ENCODE results near the gene EPN1. TPM values are rescaled to one million over a fixed set of nuclear protein-coding genes. Genes with fewer than 3 reads are reported as not detected.
A peak's percentile ranks its signal among the peaks of the same experiment; 100 is the strongest.

Gene EPN1
- total and polyA plus RNA-seq, 4 donors: 18.6 to 117 (median 77.8) TPM

DNA sequence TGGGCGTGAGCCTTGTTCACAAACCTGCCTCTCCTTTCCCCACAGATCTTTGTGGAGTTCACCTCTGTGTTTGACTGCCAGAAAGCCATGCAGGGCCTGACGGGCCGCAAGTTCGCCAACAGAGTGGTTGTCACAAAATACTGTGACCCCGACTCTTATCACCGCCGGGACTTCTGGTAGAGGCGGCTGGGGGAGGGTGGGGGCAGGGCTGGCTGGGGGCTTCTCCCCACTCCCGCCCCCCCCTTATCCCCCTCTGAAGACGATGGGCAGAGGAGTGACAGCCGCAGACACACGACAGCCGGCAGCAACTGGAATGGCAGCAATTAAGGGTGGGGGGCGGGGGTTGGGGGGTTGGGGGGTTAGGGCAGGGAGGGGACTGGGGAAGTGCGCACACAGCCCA is 1.1 kb upstream of the EPN1 start (continued):
- TF ChIP-seq HNF4G (IDR thresholded peaks at IDR 0.05): no peak

DNA sequence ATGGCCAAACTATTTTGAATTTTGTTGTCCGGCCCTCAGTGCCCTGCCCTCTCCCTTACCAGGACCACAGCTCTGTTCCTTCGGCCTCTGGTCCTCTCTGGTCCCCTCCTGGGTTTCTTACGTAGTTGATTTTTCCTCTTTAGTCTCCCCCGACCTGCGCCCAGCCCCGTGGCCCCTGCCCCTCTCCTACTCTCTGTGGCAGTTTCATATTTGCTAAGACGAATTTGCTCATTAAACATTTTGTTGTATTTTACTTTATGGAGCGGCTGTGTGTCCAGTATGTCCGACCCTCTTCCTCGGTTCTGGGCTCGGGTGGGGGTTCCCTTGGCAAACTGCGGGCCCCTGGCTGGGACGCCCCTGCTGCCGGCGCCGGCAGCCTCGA is 576 bp upstream of the EPN1 start:
- H3K4me3 ChIP-seq (ENCODE audit: low read depth in 1 of 3, low read length in 3 of 3): peak overlapping the region in 2 of 3 donors; percentile 6 to 95
- no peaks in the 10 kb centered on the region for H3K9me3 ChIP-seq (ENCODE audit: control insufficient read depth in 4 of 4, low read length in 3 of 4)
- DNase-seq (ENCODE audit: low spot score): no peak
- H3K36me3 ChIP-seq (ENCODE audit: control insufficient read depth in 4 of 4, insufficient read depth in 3 of 4, low read depth in 1 of 4, low read length in 3 of 4): peaks cover 7 to 32% (median 16%) of the 10 kb centered on the region in 4 donors
- no peak overlapping the region for H3K9ac ChIP-seq (ENCODE audit: low read depth in 1 of 2, low read length in 2 of 2)
- 24% methylated on average over 17 of the region's 17 CpGs for WGBS
- H3K27ac ChIP-seq (ENCODE audit: low read depth in 1 of 2, low read length in 2 of 2): peak overlapping the region; percentile 80 to 89
- peaks cover 7 to 62% (median 50%) of the 10 kb centered on the region in 4 donors for H3K4me1 ChIP-seq (ENCODE audit: control insufficient read depth in 4 of 4, insufficient read depth in 4 of 4, low read length in 3 of 4)
- no peak for TF ChIP-seq FOXA2 (IDR thresholded peaks at IDR 0.05)
- no peak for TF ChIP-seq NR2F2 (IDR thresholded peaks at IDR 0.05)
- TF ChIP-seq TAF1 (conservative IDR thresholded peaks at IDR 0.05): no peak
- no peak for TF ChIP-seq HNF4G (IDR thresholded peaks at IDR 0.05)
- no peak for TF ChIP-seq JUND (IDR thresholded peaks at IDR 0.05)
- TF ChIP-seq, protein P1, sequence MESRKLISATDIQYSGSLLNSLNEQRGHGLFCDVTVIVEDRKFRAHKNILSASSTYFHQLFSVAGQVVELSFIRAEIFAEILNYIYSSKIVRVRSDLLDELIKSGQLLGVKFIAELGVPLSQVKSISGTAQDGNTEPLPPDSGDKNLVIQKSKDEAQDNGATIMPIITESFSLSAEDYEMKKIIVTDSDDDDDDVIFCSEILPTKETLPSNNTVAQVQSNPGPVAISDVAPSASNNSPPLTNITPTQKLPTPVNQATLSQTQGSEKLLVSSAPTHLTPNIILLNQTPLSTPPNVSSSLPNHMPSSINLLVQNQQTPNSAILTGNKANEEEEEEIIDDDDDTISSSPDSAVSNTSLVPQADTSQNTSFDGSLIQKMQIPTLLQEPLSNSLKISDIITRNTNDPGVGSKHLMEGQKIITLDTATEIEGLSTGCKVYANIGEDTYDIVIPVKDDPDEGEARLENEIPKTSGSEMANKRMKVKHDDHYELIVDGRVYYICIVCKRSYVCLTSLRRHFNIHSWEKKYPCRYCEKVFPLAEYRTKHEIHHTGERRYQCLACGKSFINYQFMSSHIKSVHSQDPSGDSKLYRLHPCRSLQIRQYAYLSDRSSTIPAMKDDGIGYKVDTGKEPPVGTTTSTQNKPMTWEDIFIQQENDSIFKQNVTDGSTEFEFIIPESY (IDR thresholded peaks at IDR 0.05): no peak
- no peaks in the 10 kb centered on the region for H3K27me3 ChIP-seq (ENCODE audit: control insufficient read depth in 4 of 4, insufficient read depth in 4 of 4, low read length in 3 of 4)

DNA sequence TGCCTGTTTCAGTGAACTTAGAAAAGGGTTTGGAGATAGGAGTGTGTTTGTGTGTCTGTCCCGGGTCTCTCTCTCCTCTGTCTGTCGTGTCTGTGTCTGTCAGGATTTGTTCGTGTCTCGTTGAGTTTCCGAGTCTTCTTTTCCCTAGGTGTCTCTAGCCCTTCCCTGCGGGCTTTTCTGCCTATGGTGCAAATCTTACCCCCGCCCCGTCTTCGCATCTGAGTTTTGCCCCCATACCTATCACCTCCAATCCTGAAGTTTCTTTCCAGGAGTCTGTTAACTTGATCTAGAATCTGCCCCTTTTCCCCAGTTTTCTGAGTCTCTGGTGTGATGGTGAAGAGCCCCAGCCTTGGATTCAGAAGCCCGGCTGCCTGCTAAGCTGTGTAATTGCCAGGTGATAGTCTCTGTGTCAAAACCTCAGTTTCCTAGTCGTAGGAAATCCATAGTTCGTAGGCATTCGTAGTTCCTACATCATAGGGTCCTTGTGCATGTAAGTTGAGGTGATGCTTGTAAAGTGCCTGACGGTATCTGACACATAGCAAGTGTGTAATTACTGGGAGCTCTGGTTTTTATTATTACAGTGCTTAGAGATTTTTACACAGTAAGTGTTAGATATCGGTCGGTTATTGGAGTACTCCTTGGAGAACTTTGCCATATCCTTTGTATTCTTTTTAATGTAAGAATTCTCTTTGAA is 782 bp downstream of the EPN1 start:
- Histone ChIP-seq H3K9me3 (ENCODE audit: control insufficient read depth in 4 of 4, low read length in 3 of 4) (no peaks in the 10 kb centered on the region), H3K4me3 (ENCODE audit: low read depth in 1 of 3, low read length in 3 of 3) (peak overlapping the region; percentile 79 to 99 (median 95)), H3K27ac (ENCODE audit: low read depth in 1 of 2, low read length in 2 of 2) (peak overlapping the region; percentile 80 to 89), H3K36me3 (ENCODE audit: control insufficient read depth in 4 of 4, insufficient read depth in 3 of 4, low read depth in 1 of 4, low read length in 3 of 4) (peaks cover 0 to 29% (median 10%) of the 10 kb centered on the region in 4 donors), H3K4me1 (ENCODE audit: control insufficient read depth in 4 of 4, insufficient read depth in 4 of 4, low read length in 3 of 4) (peaks cover 10 to 68% (median 62%) of the 10 kb centered on the region in 4 donors), H3K9ac (ENCODE audit: low read depth in 1 of 2, low read length in 2 of 2) (peak overlapping the region; percentile 76 to 95), H3K27me3 (ENCODE audit: control insufficient read depth in 4 of 4, insufficient read depth in 4 of 4, low read length in 3 of 4) (no peaks in the 10 kb centered on the region)
- TF ChIP-seq, protein P2, sequence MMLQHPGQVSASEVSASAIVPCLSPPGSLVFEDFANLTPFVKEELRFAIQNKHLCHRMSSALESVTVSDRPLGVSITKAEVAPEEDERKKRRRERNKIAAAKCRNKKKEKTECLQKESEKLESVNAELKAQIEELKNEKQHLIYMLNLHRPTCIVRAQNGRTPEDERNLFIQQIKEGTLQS (IDR thresholded peaks at IDR 0.05): no peak
- TF ChIP-seq, protein P1 (IDR thresholded peaks at IDR 0.05): no peak
- TF ChIP-seq RXRA (IDR thresholded peaks at IDR 0.05): no peak
- TF ChIP-seq, protein P3, sequence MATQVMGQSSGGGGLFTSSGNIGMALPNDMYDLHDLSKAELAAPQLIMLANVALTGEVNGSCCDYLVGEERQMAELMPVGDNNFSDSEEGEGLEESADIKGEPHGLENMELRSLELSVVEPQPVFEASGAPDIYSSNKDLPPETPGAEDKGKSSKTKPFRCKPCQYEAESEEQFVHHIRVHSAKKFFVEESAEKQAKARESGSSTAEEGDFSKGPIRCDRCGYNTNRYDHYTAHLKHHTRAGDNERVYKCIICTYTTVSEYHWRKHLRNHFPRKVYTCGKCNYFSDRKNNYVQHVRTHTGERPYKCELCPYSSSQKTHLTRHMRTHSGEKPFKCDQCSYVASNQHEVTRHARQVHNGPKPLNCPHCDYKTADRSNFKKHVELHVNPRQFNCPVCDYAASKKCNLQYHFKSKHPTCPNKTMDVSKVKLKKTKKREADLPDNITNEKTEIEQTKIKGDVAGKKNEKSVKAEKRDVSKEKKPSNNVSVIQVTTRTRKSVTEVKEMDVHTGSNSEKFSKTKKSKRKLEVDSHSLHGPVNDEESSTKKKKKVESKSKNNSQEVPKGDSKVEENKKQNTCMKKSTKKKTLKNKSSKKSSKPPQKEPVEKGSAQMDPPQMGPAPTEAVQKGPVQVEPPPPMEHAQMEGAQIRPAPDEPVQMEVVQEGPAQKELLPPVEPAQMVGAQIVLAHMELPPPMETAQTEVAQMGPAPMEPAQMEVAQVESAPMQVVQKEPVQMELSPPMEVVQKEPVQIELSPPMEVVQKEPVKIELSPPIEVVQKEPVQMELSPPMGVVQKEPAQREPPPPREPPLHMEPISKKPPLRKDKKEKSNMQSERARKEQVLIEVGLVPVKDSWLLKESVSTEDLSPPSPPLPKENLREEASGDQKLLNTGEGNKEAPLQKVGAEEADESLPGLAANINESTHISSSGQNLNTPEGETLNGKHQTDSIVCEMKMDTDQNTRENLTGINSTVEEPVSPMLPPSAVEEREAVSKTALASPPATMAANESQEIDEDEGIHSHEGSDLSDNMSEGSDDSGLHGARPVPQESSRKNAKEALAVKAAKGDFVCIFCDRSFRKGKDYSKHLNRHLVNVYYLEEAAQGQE (IDR thresholded peaks at IDR 0.05): no peak
- no peak for TF ChIP-seq SP1 (IDR thresholded peaks at IDR 0.05)
- TF ChIP-seq GABPA (IDR thresholded peaks at IDR 0.05 in 1 of 2, conservative IDR thresholded peaks at IDR 0.05 in 1 of 2): no peak
- 5% methylated on average over 16 of the region's 16 CpGs for WGBS
- DNase-seq (ENCODE audit: low spot score): no peak

Data from liver (tissue), 9 donors.